ENCODE data around the gene TMEM63B.
A peak's percentile ranks its signal among the peaks of the same experiment; 100 is the strongest.
"Not testable (repeated sequence)": the region's sequence is repeated elsewhere in the genome, so short reads cannot be mapped to it uniquely, and the experiment has no call there.

The TMEM63B gene

DNA sequence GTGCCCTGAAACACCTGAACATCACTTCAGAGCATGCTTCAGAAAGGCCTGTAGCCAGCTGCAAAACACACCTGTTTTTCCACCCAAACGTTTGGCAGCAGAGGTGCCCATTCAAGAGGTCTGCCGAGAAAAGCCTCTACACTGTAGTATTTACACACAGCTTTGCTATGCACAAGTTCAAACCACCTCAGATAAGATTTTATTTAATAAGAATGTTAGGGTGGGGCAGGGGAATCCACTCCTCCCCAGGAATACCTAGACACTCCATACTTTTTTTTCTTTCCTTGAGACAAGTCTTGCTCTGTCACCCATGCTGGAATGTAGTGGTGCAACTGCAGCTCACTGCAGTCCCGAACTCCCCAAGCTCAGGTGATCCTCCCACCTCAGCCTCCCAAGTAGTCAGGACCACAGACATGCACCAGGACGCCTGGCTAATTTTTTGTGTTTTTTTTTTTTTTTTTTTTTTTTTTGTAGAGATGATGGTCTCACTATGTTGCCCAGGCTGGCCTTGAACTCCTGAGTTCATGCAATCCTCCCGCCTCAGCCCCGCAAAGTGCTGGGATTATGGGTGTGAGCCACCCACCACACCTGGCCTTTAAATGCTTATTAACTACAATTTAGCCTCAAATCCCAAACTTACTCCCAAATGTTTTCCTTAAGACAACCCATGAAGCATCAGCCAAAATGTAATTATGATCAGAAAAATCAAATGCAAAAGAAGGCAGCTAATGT, 9.8 kb upstream of the TMEM63B start:
- no peak for DNase-seq

DNA sequence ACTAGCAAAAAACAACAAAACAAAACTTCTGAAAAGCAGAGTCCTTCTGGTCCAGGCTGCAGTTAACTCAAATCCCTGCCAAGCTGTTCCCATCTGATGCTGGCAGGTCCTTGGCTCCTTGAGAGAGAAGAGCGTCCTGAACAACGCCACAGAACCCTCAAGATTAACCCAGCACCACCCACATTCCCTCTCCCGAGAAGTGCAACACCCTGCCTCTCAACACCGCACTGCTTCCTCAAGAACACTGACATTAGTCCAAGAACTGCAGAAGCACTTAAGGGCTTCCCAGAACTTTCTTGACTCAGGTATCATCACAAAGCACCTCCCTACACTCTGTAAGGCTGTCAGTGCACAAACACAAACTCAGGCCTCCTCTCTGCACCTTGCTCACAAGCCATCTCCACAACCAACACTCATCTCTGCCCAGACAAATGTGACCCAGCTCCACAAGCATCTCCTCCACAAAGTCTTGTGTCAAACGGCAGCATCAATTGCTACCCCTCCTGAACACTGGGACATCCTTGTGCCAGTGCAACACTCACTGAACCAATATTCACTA, 7.6 kb upstream of the TMEM63B start:
- DNase-seq = no peak

DNA sequence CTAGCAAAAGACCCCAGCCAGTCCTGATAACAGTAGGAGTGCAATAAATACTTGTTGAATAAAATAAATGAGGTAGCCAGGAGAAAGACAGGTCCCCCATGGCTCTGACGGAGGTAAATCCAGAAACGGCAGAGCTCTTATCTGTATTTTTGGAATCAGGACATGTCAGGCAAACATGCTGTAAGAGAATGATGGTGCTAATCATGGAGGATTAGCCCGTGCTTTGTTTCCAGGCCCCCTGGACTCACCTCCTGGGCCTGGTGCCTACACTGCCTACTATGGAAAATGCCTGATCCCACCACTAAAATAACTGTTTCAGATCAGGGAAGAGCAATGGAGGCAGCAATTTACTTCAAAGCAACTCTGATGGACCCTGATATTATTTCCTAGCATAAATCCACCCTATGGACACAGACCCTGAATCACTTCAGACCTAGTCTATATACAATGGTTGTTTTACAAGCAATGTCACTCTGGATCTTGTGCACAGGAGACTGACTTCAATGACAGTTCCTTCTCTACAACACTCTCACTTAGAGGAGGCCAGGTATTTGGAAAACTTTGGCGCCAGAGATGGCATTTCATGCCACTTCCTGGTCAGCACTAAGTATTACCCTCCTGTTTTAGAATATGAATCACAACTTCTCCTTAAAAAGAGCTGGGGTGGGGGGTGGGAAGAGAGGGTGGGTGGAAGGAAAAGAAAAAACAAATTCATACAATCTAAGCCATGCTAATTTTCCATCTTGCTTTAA, 6.5 kb upstream of the TMEM63B start:
- no peak for DNase-seq

DNA sequence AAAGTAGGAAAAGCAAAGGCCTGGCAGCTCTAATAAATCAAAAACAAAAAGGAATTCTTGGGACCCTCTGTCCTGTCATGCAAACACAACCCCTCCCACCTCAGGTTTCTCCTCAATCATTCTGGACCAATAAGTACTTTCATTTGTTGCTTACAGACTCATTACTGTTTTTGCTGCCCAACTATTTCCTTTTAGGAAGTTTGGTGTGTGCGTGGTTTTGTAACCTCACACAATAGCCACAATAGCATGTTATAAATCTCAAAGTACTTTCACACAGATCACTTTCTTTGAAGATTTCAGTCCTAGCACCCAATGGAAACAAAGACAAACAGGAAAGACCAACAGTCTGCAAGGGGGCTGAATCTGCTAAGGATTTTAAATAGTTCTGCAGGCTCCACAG, 4.6 kb upstream of the TMEM63B start:
- DNase-seq = peak; percentile 42

DNA sequence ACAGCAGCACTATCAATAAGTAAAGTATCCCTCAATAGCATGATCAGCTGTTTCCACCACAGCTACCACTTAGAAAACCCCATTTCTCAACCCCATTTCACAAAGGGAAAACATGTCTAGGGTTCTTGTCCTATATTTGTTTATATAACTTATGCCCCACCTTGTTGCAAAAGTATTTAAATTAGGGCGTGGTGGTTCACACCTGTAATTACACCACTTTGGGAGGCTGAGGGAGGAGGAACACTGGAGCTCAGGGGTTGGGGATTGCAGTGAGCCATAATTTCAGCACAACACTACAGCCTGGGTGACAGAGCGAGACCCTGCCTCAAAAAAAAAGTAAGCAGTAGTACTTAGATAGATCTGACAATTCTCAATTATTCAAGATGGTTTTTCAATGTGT, 3.8 kb upstream of the TMEM63B start:
- no peak for DNase-seq

DNA sequence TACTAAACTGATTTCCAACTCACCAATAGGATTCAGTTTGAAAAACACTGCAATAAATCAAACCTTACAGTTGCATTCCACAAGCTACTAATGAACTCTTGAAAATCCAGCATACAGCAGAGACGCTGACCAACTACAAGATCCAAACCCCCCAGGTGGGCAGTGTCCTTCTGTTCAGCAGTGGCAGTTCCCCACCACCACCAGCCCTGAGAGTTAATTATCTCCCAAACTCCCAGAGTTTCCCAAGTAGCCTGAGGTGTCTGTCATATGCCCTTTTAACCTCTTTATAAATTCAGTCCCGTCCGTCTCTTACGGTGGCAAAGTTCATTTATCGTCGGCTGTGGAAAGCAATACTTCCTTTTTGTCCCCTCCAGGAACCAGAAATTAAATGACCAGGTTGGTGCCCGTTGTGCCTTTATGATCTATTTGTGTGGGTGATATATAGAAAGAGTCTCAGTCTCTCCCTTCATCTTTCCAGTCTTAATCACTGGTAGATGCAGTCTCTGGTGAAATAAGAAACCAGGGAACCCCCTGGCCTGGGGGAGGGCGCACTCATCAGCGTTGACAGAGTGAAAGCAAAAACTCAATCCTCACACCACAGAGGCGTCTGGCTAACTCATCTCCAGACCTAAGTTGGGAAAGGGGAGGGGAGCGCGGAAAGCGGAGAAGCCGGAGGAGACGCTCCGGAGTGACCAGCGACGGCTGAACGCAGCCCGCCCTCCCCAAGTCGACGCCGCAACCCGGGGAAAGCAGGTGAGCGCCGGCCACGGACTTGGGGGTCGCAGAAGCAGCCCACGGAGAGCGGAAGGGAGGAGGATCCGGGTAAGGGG, 819 bp upstream of the TMEM63B start:
- DNase-seq = peak; percentile 86

DNA sequence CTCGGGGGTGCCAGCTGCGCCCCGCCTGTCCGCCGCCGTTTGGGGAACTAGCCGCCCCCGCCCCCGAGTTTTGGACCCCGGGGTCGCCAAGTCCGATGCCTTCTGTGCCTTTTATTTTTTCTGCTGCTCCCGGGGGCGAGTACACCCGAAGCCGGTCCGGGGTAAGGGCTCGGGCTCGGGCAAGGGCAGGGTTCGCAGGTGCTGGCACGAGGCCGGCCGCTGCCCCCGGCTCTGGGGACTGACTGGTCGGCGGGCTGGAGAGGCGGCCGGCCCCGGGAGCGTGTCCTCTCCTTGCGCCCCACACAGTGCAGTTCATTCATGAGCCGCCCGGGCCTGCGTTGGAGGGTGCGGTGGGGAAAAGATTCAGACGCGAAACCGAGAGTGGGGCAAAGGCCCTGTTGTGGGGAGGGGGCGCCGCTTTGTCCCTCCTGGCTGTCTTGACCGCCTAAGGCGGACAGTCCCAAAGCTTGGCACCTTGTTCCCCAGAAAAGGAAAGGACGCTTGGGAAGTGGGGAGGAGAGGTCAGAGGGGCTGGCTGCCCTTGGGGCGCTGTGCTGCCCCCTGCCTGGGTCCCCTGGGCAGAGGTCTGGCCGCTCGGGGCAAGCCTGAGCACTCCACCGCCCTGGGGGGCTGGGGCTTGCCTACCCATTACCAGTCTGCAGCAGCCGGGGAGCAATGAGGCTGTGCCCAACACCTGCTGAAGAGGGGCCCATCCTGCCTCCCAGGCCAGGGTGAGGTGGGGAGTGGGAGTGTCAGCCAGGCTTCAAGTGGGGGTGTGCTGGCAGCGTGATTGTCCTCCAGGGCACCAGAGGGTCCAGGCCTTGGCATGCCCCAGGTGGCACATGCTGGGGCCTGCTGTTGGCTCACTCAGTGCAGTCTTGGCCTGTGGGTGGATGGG, 915 bp downstream of the TMEM63B start:
- no peak for DNase-seq

DNA sequence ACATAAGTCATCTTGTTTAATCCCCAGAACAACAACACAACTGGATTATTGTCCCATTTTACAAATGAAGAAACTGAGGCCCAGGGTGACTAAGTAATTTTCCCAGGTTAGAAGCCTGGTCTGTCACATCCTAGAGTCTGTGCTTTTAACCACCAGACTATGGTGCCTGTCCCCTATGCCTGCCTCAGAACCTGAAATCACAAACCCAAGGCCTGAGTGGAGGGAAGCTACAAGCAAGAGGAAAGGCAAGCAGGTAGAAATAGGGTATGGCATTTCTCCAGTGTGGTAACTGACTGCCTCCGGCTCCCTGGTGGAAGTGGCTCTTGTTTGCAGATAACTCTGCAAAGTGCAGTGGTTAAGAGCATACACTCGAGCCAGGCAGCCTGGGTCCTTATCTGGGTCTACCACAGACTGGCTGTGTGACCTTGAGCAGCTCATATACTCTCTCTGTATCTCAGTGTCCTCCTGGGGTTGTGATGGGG, 2.5 kb downstream of the TMEM63B start:
- no peak for DNase-seq

DNA sequence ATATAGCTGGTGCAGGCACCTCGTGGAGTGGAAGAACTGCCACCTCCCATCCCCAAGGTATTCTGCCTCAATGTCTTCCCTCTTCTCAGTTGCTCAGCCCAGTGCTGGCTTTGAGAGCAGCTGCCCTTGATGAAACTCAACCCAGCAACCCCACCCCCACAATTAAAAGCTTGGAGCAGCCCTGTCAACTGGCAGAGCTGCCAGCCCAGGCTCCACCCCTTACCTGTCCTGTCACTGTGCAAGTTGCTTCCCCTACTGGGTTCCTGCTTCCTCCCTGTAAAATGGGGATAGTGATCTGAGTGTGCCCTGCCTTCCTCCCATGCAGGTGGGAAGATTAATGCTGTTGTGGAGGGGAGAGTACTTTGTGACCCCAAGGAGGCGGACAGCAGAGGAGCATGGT, 4.5 kb downstream of the TMEM63B start:
- DNase-seq = no peak

DNA sequence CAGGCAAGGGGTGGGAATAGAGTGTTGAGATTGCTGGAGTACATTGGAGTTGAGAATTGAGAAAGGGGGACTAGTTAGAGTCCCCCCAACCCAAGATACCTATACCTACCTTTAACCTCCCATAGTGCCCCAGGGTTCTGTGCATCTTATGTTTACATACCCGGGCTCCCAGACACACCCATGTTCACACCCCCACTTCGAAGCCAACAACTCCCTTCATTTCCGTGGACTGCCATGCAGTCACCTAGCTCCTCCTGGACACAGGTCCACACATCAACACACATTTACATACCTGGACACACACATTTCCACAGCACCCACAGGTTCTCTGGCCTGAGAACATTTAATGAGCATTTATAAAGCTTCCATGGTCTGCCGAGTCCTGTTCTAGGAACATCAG, 5.1 kb downstream of the TMEM63B start:
- DNase-seq = no peak

DNA sequence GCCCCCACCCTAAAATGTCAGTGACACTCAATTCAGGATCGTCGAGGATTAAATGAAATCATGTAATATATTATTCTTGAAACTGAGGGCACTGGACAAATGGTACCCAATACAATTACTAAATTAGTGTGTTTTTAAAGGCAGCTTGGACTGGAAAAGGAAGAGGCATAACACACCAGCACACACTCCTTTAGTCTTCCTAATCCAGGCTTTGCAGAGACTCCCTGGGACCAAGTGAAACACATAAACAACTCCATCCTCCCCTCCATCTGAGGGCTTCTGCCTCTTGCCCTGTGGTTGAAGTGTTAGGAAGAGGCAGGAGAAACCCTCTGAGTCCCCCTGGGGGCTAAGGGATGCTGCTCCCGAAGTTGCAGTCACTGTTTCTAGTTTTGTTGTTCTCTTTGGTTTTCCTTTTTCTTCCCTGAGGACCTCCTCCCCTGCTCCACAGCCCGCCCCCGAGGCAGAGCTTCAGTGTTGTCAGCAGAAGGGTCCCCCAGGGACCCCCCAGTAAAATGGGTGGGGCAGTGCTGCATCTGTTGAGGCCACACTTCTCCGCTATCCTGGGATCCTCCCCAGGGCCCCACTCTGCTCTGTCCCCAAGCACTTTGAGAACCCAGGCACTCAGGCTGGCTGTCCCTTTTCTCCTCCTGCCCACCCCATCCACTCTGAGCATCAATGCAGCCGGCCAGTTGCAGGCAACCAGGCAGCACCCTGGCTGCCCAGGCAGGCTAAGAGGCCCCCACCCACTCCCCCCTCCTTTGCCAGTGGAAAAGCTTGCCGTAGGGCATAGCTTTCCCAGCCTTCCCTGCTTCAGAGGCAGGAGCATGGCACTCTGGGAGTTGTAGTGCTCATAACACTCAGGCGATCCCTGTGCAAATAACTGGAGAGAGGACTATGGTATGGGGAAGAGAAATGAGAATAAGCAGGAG, 5.9 kb downstream of the TMEM63B start:
- DNase-seq = peak; percentile 24

DNA sequence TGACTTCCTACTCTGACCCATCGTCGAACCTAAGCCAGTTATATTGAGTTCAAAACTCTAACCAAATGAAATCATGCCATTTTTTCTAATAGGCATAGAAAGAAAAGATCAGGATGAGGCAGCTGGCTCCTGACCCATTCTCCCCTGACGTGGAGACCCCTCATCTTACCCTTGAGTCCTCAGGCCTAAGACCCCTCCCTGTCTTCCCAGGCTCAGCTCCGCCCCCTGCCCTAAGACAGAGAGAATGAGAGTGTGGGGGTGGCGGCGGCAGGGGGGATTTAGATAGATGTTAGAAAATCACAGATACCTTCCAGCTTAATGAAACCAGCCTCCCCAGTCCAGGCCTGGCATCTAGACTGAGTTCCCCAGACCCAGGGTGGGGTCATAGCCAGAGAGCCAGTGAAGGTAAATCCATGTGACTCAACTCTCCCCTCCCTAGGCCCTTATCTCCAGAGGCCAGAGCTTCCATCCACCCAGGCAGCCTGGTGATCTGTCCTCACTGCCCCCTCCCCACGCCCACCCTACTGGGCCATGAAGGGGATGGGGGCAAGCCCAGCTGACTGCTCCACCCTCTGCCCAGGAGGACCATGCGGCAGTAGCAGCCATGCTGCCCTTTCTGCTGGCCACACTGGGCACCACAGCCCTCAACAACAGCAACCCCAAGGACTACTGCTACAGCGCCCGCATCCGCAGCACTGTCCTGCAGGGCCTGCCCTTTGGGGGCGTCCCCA, 6.8 kb downstream of the TMEM63B start:
- DNase-seq = no peak

DNA sequence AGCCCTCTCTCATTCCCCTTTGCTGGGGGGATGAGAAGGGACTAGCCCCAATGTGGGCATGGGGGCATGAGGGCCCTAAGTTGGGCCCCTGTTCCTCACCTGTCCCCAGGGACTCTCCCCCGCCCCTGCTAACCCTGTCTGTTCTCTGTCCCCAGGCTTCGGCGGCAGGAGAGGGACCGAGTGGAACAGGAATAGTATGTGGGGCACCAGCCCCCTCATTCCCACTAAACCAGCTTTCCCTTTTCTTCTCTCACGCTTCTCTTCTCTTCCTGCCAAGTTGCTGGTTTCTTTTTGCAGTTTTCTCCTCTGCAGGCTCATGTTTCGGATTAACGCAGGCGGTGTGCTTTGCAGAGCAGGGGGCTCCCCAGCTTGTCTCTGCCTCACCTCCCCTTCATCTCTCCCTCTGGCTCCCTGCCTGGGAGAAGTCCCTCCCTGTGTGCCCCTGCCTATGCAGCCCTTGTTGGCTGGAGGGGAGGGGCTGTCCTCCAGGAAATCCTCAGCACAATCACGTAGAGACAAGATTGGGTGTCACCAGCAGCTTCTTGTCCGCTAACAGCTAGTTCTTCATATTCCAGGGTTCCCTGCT, 7.9 kb downstream of the TMEM63B start:
- no peak for DNase-seq

DNA sequence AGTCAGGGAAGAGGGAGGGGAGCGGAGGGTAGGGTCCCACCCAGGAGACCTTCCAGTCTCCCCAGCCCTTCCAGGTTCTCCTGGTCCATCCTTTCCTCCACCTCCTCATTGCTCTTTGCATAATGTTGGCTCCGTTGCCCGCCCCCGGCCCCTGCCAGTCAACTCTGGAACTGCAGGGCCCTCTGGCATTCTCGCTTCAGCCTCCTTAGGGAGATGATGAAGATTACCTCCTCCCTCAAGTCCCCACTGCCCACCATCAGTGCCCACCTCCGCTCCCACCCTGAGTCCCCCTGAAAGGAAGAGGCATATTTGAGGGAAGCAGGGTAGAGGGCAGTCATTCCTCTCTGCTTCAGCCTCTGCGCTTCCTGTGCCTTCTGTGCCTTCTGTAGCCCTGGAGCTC, 8.5 kb downstream of the TMEM63B start:
- no peak for DNase-seq

DNA sequence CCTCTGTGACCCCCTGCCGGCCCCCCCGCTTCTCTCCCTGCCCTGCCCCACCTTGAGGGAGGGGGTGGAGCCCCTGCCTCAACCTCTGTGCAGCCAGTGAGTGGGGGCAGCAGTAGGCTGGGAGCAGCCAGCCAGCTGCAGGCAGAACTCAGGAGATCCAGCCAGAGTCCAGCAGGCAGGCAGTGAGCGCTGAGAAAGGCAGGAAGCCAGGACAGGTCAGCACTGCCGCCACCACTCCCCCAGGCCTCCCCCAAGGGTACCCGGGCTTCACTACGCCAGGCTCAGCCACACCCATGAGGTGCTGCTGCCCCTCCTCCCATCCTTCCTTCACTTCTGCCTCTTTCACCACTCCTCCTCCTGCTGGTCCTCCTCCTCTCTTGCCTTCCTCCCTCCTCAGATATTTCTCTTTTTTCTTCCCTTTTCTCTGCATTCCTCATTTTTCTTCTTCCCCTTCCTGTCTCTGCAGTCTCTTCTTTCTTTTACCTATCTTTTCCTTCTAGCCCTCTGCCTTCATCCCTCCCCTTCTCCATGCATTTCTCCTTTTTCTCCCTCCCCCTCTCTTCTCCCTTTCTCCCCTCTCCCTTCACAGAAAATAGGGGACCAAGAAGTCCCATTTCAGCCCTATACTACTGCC, 11.5 kb downstream of the TMEM63B start:
- no peak for DNase-seq

DNA sequence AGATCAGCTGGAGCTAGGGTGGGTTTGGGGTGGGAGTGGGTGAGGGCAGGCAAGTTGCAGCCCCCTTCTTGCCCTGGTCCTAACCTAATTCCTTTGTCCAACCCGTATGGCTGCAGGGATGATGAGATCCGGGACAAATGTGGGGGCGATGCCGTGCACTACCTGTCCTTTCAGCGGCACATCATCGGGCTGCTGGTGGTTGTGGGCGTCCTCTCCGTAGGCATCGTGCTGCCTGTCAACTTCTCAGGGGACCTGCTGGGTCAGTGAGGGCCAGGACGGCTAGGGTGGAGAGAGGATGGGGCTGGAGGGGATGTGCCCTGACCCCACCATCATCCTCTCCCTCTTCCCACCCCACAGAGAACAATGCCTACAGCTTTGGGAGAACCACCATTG, 12.0 kb downstream of the TMEM63B start:
- no peak for DNase-seq

DNA sequence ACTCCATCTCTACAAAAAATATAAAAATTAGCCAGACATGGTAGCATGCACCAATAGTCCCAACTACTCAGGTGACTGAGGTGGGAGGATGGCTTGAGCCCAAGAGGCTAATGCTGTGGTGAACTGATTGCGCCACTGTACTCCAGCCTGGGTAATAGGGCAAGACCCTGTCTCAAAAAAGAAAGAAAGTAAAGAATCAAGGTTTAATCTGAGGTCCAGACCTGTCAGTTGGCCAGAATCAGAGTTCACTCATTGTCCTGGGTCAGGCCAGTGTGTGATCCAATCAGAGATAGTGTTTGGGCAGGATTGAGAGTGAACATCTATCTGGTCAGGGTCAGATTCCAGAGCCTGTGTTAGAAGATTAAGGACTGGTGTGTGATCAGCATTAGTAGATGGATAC, 15.5 kb downstream of the TMEM63B start:
- no peak for DNase-seq

DNA sequence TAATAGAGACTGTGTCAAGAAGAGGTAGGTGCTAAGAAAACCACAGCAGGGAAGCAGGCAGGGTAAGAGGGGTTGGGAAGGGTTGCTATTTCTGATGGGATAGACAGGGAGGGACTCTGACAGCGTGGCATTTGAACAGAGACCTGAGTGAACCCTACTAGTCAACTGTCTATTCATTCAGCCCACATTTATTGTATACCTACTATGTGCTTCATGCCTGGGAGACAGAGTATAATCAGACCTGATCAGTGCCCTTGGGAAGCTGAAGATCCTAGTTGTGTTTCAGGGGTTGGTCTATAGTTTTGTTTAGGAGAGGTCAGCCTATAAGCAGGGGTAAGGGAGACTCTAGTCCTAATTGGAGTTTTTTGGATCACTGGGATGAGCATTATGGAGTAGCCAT, 16.4 kb downstream of the TMEM63B start:
- DNase-seq = no peak

DNA sequence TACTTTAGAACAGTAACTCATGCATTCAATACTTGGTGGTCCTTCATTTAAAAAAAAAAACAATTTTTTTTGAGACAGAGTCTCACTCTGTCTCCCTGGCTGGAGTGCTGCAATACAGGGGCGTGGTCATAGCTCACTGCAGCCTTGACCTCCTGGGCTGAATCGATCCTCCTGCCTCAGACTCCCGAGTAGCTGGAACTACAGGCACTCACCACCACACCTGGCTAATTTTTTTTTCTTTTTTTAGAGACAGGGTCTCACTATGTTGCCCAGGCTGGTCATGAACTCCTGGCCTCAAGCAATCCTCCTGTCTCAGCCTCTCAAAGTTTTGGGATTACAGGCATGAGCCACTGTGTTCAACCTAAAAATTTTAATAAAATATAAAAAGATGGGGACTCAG, 17.2 kb downstream of the TMEM63B start:
- DNase-seq = not testable (repeated sequence)
